ENCODE results near the gene BHLHE23.

Gene BHLHE23

GRCh38 chr20:63013207-63013606 lies 6.4 kb upstream of the BHLHE23 start:
- TF ChIP-seq CTCF (IDR thresholded peaks at IDR 0.05; ENCODE audit: extremely low read depth, insufficient read depth, missing control alignments) = no peak
- no peak for DNase-seq (ENCODE audit: low spot score)
- in situ Hi-C loops (cut with MboI; ENCODE audit: low pct_unique_long_range_greater_than_20kb, low sequenced_read_pairs, unreplicated experiment) = no loop called here

- TF ChIP-seq CTCF (IDR thresholded peaks at IDR 0.05; ENCODE audit: extremely low read depth, insufficient read depth, missing control alignments) = no peak
- no peak for DNase-seq (ENCODE audit: low spot score)
- in situ Hi-C loops (cut with MboI; ENCODE audit: low pct_unique_long_range_greater_than_20kb, low sequenced_read_pairs, unreplicated experiment) = no loop called here
These were observed 5.0 kb upstream of the BHLHE23 start for GRCh38 chr20:63011798-63012197.

- in situ Hi-C loops (cut with MboI; ENCODE audit: low pct_unique_long_range_greater_than_20kb, low sequenced_read_pairs, unreplicated experiment) = no loop called here
- no peak for TF ChIP-seq CTCF (IDR thresholded peaks at IDR 0.05; ENCODE audit: extremely low read depth, insufficient read depth, missing control alignments)
- DNase-seq (ENCODE audit: low spot score) = peak; percentile 92
These were observed 3.4 kb upstream of the BHLHE23 start for GRCh38 chr20:63009988-63010769.

GRCh38 chr20:63009045-63009961 lies 2.5 kb upstream of the BHLHE23 start:
- TF ChIP-seq CTCF (IDR thresholded peaks at IDR 0.05; ENCODE audit: extremely low read depth, insufficient read depth, missing control alignments) = peak; percentile 97
- DNase-seq (ENCODE audit: low spot score) = peak; percentile 98
- in situ Hi-C loops (cut with MboI; ENCODE audit: low pct_unique_long_range_greater_than_20kb, low sequenced_read_pairs, unreplicated experiment) = no loop called here

GRCh38 chr20:63008541-63009044 lies 1.8 kb upstream of the BHLHE23 start:
- in situ Hi-C loops (cut with MboI; ENCODE audit: low pct_unique_long_range_greater_than_20kb, low sequenced_read_pairs, unreplicated experiment) = no loop called here

More at GRCh38 chr20:63008541-63009044, 1.8 kb upstream of the BHLHE23 start:
- no peak for DNase-seq (ENCODE audit: low spot score)
- TF ChIP-seq CTCF (IDR thresholded peaks at IDR 0.05; ENCODE audit: extremely low read depth, insufficient read depth, missing control alignments) = no peak
